Caco-2 (cell line): ENCODE data around the gene APC. TPM values are rescaled to one million over a fixed set of nuclear protein-coding genes. Genes with fewer than 3 reads are reported as not detected.

Experiments
- BruUV-seq: library from RNA; stranded (reverse); fragments of 400-500 nt; replicated peaks from 2 replicates; lab custom pipeline; 2021; lab: Mats Ljungman, UMichigan
- CTCF ChIA-PET: fragments of 300-600 bp; sonication (Branson Sonifier 250); formaldehyde crosslinking; loops from one replicate; lab custom pipeline; 2022; ENCODE audit warnings: antibody characterized with exemption; lab: Charles Lee
- POLR2A ChIA-PET: fragments of 300-600 bp; sonication (Branson Sonifier 250); formaldehyde crosslinking; loops from one replicate; lab custom pipeline; 2022; ENCODE audit warnings: antibody characterized with exemption; lab: Charles Lee
- DNase-seq, 2 experiments: peaks; one replicate each; pipeline versions ENCODE4 v3.0.0 to v3.0.0-alpha.2; 2020 to 2022
- H3K27me3 ChIP-seq: replicated peaks from 2 replicates; pipeline ENCODE4 v1.6.0; 2011; ENCODE audit warnings: low read length; ENCODE audit not compliant: control insufficient read depth, insufficient read depth
- H3K36me3 ChIP-seq: 2 replicates; pipeline ENCODE4 v1.5.1; 2011; ENCODE audit warnings: low read length; ENCODE audit not compliant: control insufficient read depth, insufficient read depth
- H3K4me1 ChIP-seq: fragments of 250-450 bp; sonication (Bioruptor Pico); 2 replicates; pipeline ENCODE4 v1.5.1; 2020; ENCODE audit warnings: mild to moderate bottlenecking
- H3K4me3 ChIP-seq: 2 replicates; pipeline ENCODE4 v1.5.1; 2011; ENCODE audit warnings: low read depth, mild to moderate bottlenecking, control low read depth, low read length
- H3K9me3 ChIP-seq: fragments of 250-450 bp; sonication (Bioruptor Pico); 2 replicates; pipeline ENCODE4 v1.5.1; 2020; ENCODE audit warnings: mild to moderate bottlenecking, moderate library complexity
- H3K27ac Mint-ChIP-seq: one replicate; pipeline ENCODE4 v1.8.0; 2022; ENCODE audit warnings: mixed read lengths; ENCODE audit not compliant: unreplicated experiment
- H3K27me3 Mint-ChIP-seq: one replicate; pipeline ENCODE4 v1.8.0; 2022; ENCODE audit warnings: mixed read lengths; ENCODE audit not compliant: insufficient read depth, unreplicated experiment
- H3K36me3 Mint-ChIP-seq: one replicate; pipeline ENCODE4 v1.8.0; 2022; ENCODE audit warnings: mild to moderate bottlenecking, mixed read lengths; ENCODE audit not compliant: insufficient read depth, unreplicated experiment
- H3K4me1 Mint-ChIP-seq: one replicate; pipeline ENCODE4 v1.8.0; 2022; ENCODE audit warnings: low read depth, mixed read lengths; ENCODE audit not compliant: unreplicated experiment
- H3K4me3 Mint-ChIP-seq: one replicate; pipeline ENCODE4 v1.8.0; 2022; ENCODE audit warnings: mild to moderate bottlenecking, moderate library complexity, mixed read lengths; ENCODE audit not compliant: unreplicated experiment
- H3K9me3 Mint-ChIP-seq: one replicate; pipeline ENCODE4 v1.8.0; 2022; ENCODE audit warnings: mixed read lengths; ENCODE audit not compliant: unreplicated experiment
- CTCF ChIP-seq, 2 experiments: fragments of 200-600 bp in 1 of 2; IDR thresholded peaks; 1 replicate in 1 of 2; 2 replicates in 1 of 2; pipeline versions ENCODE4 v1.5.1 to v1.8.0; 2011 to 2022; ENCODE audit warnings: antibody characterized with exemption in 1 of 2, control low read depth in 1 of 2, inconsistent platforms in 1 of 2, low read depth in 1 of 2, low read length in 1 of 2, mild to moderate bottlenecking in 1 of 2, moderate library complexity in 1 of 2; ENCODE audit not compliant: insufficient read depth in 1 of 2, severe bottlenecking in 1 of 2, unreplicated experiment in 1 of 2
- intact Hi-C: fragments of 100-400 bp; cut with micrococcal nuclease; formaldehyde crosslinking; loops from one replicate; pipeline ENCODE4 v1.10.0; 2022; ENCODE audit not compliant: unreplicated experiment
- total RNA-seq: library from RNA; stranded (reverse); gene quantifications from 2 replicates; pipeline ENCODE4 v1.2.3, GENCODE V29; 2022

The APC gene
- total RNA-seq, 1 experiment from 2014 or later, result 28.6 TPM

GRCh38 chr5:112707187-112708102, 30.2 kb upstream of the APC start:
- H3K36me3 ChIP-seq, result no peaks in the 10 kb centered on the region
- H3K4me3 Mint-ChIP-seq, result peak overlapping the region; percentile 99
- peak; percentile 98 to 99 for DNase-seq
- peaks cover 33% of the 10 kb centered on the region for H3K4me1 Mint-ChIP-seq
- peak in 1 of 2 experiments; percentile 8 for TF ChIP-seq CTCF (IDR thresholded peaks at IDR 0.05; ENCODE audit: insufficient read depth in 1 of 2, low read depth in 1 of 2, low read length in 1 of 2, severe bottlenecking in 1 of 2, unreplicated experiment in 1 of 2)
- peak overlapping the region; percentile 79 for H3K27ac Mint-ChIP-seq
- no peaks in the 10 kb centered on the region for H3K9me3 Mint-ChIP-seq
- intact Hi-C loops, result loop anchor here (5.0 to 10.0 kb wide), 4 partner anchors 40 to 260 kb away; partner anchors contain the start of genes REEP5 and SRP19
- H3K27me3 ChIP-seq, result no peaks in the 10 kb centered on the region
- ChIA-PET CTCF (interaction anchor here (0.6 to 1.7 kb wide), 5 partner anchors 12 to 141 kb away, joined by 3 to 11 read pairs (median 5); no protein-coding TSS in a partner anchor), POLR2A (interaction anchor here (0.6 to 1.3 kb wide), 3 partner anchors 15 to 479 kb away, joined by 3 to 5 read pairs (median 3); partner anchors contain the start of gene SRP19)
- H3K4me3 ChIP-seq, result peak overlapping the region; percentile 81
- H3K4me1 ChIP-seq, result peaks cover 20% of the 10 kb centered on the region
- H3K36me3 Mint-ChIP-seq, result peaks cover 16% of the 10 kb centered on the region
- peaks cover 3% of the 10 kb centered on the region for H3K27me3 Mint-ChIP-seq
- no peaks in the 10 kb centered on the region for H3K9me3 ChIP-seq
- no TSS peak for BruUV-seq

- no peaks in the 10 kb centered on the region for H3K9me3 ChIP-seq
- no peak for TF ChIP-seq CTCF (IDR thresholded peaks at IDR 0.05; ENCODE audit: insufficient read depth in 1 of 2, low read depth in 1 of 2, low read length in 1 of 2, severe bottlenecking in 1 of 2, unreplicated experiment in 1 of 2)
- H3K27me3 ChIP-seq, result no peaks in the 10 kb centered on the region
- Mint-ChIP-seq H3K4me1 (peaks cover 33% of the 10 kb centered on the region), H3K9me3 (no peaks in the 10 kb centered on the region), H3K4me3 (peak overlapping the region; percentile 99), H3K27me3 (no peaks in the 10 kb centered on the region), H3K36me3 (peaks cover 16% of the 10 kb centered on the region), H3K27ac (peak overlapping the region; percentile 79)
- peaks cover 20% of the 10 kb centered on the region for H3K4me1 ChIP-seq
- no peak for DNase-seq
- ChIA-PET POLR2A (interaction anchor here (0.6 to 1.3 kb wide), 3 partner anchors 16 to 479 kb away, joined by 3 to 5 read pairs (median 3); partner anchors contain the start of gene SRP19), CTCF (interaction anchor here (0.6 to 1.7 kb wide), 5 partner anchors 13 to 140 kb away, joined by 3 to 11 read pairs (median 5); no protein-coding TSS in a partner anchor)
- intact Hi-C loops, result loop anchor here (5.0 to 10.0 kb wide), 4 partner anchors 39 to 259 kb away; partner anchors contain the start of genes REEP5 and SRP19
- BruUV-seq, result no TSS peak
- no peaks in the 10 kb centered on the region for H3K36me3 ChIP-seq
- H3K4me3 ChIP-seq, result peak overlapping the region; percentile 81
These were observed 29.5 kb upstream of the APC start for GRCh38 chr5:112708103-112708622.

DNA sequence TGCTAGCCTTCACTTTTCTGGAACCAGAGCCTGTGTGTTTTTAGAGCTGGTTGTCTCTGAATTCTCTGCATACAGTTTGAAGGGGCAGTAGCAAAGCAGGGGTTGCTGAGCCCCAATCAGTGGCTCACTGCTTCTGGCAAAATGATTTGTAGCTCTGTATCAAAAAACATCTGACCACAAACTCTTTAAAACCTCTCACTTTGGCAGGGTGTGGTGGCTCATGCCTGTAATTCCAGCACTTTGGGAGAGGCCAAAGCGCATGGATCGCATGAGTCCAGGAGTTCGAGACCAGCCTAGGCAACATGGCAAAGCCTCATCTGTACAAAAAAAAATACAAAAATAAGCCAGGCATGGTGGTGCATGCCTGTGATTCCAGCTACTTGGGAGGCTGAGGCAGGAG, 28.3 kb upstream of the APC start:
- CTCF ChIA-PET, result no interaction called here
- TF ChIP-seq CTCF (IDR thresholded peaks at IDR 0.05; ENCODE audit: insufficient read depth in 1 of 2, low read depth in 1 of 2, low read length in 1 of 2, severe bottlenecking in 1 of 2, unreplicated experiment in 1 of 2), result no peak

More for the DNA sequence above, 28.3 kb upstream of the APC start:
- intact Hi-C loops, result loop anchor here (5.0 to 10.0 kb wide), 4 partner anchors 38 to 258 kb away; partner anchors contain the start of genes REEP5 and SRP19
- no peaks in the 10 kb centered on the region for H3K9me3 Mint-ChIP-seq
- peak overlapping the region; percentile 37 for H3K4me3 Mint-ChIP-seq
- H3K36me3 Mint-ChIP-seq, result peaks cover 16% of the 10 kb centered on the region
- H3K4me3 ChIP-seq, result no peak overlapping the region
- H3K36me3 ChIP-seq, result no peaks in the 10 kb centered on the region
- no peaks in the 10 kb centered on the region for H3K9me3 ChIP-seq
- H3K27me3 Mint-ChIP-seq, result no peaks in the 10 kb centered on the region
- BruUV-seq, result no TSS peak
- no peak overlapping the region for H3K27ac Mint-ChIP-seq
- POLR2A ChIA-PET, result no interaction called here
- H3K27me3 ChIP-seq, result no peaks in the 10 kb centered on the region
- peaks cover 33% of the 10 kb centered on the region for H3K4me1 Mint-ChIP-seq
- peaks cover 20% of the 10 kb centered on the region for H3K4me1 ChIP-seq
- DNase-seq, result no peak
